PC-3 (cell line): Measurements from ENCODE around the gene MYBPC3. TPM values are rescaled to one million over a fixed set of nuclear protein-coding genes. Genes with fewer than 3 reads are reported as not detected.

ENCODE experiments used
- ATAC-seq: fragments of 200-7000 bp; cut with Tn5 transposase; 2 replicates; pipeline ENCODE4 v1.9.1; 2020; ENCODE audit warnings: mild to moderate bottlenecking, moderate library complexity
- Bru-seq: library from RNA; stranded (reverse); fragments of 400-500 nt; gene quantifications from one replicate; lab custom pipeline; 2021; lab: Mats Ljungman, UMichigan
- BruChase-seq, 2 experiments: library from RNA; stranded (reverse); fragments of 400-500 nt; gene quantifications; one replicate each; lab custom pipeline; 2021; lab: Mats Ljungman, UMichigan
- BruUV-seq: library from RNA; stranded (reverse); fragments of 400-500 nt; replicated peaks from 2 replicates; lab custom pipeline; 2021; lab: Mats Ljungman, UMichigan
- CTCF ChIA-PET: fragments of 300-600 bp; sonication (Branson Sonifier 250); formaldehyde crosslinking; loops from one replicate; lab custom pipeline; 2022; ENCODE audit warnings: antibody characterized with exemption; lab: Charles Lee
- POLR2A ChIA-PET: fragments of 300-600 bp; sonication (Branson Sonifier 250); formaldehyde crosslinking; loops from one replicate; lab custom pipeline; 2022; ENCODE audit warnings: antibody characterized with exemption; ENCODE audit not compliant: unreplicated experiment; lab: Charles Lee
- DNase-seq: peaks from one replicate; pipeline ENCODE4 v3.0.0-alpha.2; 2015
- H2AFZ ChIP-seq: fragments of 300-600 bp; sonication (generic); 2 replicates; pipeline ENCODE4 v1.6.0; 2016; ENCODE audit warnings: antibody characterized with exemption, low read length
- H3F3A ChIP-seq: fragments of 300-600 bp; sonication (generic); one replicate; pipeline ENCODE4 v1.6.0; 2017; ENCODE audit warnings: antibody characterized with exemption, low read length, control low read depth, mild to moderate bottlenecking; ENCODE audit not compliant: unreplicated experiment
- H3K27ac ChIP-seq: fragments of 300-600 bp; sonication (generic); 2 replicates; pipeline ENCODE4 v1.5.1; 2016; ENCODE audit warnings: mild to moderate bottlenecking, low read length
- H3K27me3 ChIP-seq: fragments of 300-600 bp; sonication (generic); 2 replicates; pipeline ENCODE4 v1.6.1; 2016; ENCODE audit warnings: low read length, mixed read lengths
- H3K36me3 ChIP-seq: fragments of 300-600 bp; sonication (generic); 2 replicates; pipeline ENCODE4 v1.6.1; 2016; ENCODE audit warnings: low read depth, mixed run types, low read length, mixed read lengths
- H3K4me1 ChIP-seq: fragments of 300-600 bp; sonication (generic); 2 replicates; pipeline ENCODE4 v1.5.1; 2016; ENCODE audit warnings: low read length; ENCODE audit not compliant: insufficient read depth
- H3K4me2 ChIP-seq: fragments of 300-600 bp; sonication (generic); 2 replicates; pipeline ENCODE4 v1.6.0; 2016; ENCODE audit warnings: low read length
- H3K4me3 ChIP-seq: fragments of 300-600 bp; sonication (generic); 2 replicates; pipeline ENCODE4 v1.5.1; 2016; ENCODE audit warnings: mild to moderate bottlenecking, low read length, mixed read lengths
- H3K79me2 ChIP-seq: fragments of 300-600 bp; sonication (generic); 2 replicates; pipeline ENCODE4 v1.6.1; 2017; ENCODE audit warnings: low read length, mixed read lengths
- H3K9ac ChIP-seq: fragments of 300-600 bp; sonication (generic); 2 replicates; pipeline ENCODE4 v1.6.0; 2016; ENCODE audit warnings: mild to moderate bottlenecking, low read length
- H3K9me2 ChIP-seq: fragments of 300-600 bp; sonication (generic); replicated peaks from 2 replicates; pipeline ENCODE4 v1.6.1; 2016; ENCODE audit warnings: mixed run types, low read length, mixed read lengths
- H3K9me3 ChIP-seq: fragments of 300-600 bp; sonication (generic); 2 replicates; pipeline ENCODE4 v1.6.1; 2016; ENCODE audit warnings: low read length, mixed read lengths
- H4K20me1 ChIP-seq: fragments of 300-600 bp; sonication (generic); 2 replicates; pipeline ENCODE4 v1.6.1; 2016; ENCODE audit warnings: low read length, mixed read lengths
- EZH2 ChIP-seq: fragments of 300-600 bp; sonication (generic); IDR thresholded peaks from one replicate; pipeline ENCODE4 v1.6.1; 2017; ENCODE audit warnings: antibody characterized with exemption, mild to moderate bottlenecking, low read length; ENCODE audit not compliant: unreplicated experiment
- EZH2phosphoT487 ChIP-seq: fragments of 300-600 bp; sonication (generic); IDR thresholded peaks from 2 replicates; pipeline ENCODE4 v1.6.1; 2018; ENCODE audit warnings: mild to moderate bottlenecking, antibody characterized with exemption, low read length, borderline replicate concordance
- intact Hi-C: fragments of 100-400 bp; cut with micrococcal nuclease; formaldehyde crosslinking; loops from 2 replicates; pipeline ENCODE4 v1.9.0; 2023
- long read RNA-seq: library from polyadenylated mRNA; unstranded; transcript quantifications from one replicate; pipeline ENCODE4 v2.0.0, GENCODE V29; 2021; ENCODE audit not compliant: unreplicated experiment
- total RNA-seq: library from RNA; depleted of rRNA; stranded (reverse); fragments of >200 nt; gene quantifications from 2 replicates; pipeline ENCODE4 v1.2.3, GENCODE V29; 2014; rRNA removed
- TF ChIP-seq, protein P1 (sequence below): fragments of 300-600 bp; sonication (generic); conservative IDR thresholded peaks from 2 replicates; pipeline ENCODE4 v1.5.1; 2017; ENCODE audit warnings: antibody characterized with exemption, low read depth, mild to moderate bottlenecking, low read length

Gene MYBPC3
- total RNA-seq (not detected in 2 replicates), Bru-seq, nascent RNA (not detected), BruChase-seq, experiment 1, labeled RNA remaining after a 6-hour chase (not detected), BruChase-seq, experiment 2, labeled RNA remaining after a 2-hour chase (not detected)
- long read RNA-seq = 0 reads

DNA sequence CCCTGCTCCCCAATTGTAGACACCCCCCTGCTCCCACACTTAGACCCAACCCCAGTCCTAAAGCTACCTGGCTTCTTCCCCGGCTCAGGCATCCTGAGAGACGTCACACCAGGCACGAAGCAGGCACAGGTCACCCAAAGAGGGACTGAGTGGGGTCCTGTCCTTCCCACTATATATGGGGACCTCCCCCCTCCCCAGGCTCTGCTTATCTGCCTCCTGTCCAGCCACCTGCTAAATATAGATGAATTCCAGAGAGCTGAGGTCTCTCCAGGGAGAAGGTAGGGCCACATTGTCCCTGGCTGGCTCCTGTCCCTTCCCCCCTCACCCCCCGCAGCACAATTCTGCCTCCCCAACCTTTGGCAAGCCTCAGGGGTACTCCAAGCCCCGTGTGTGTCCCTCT lies at the start of gene MYBPC3:
Gene MYBPC3 (minus strand): TSS at position 147 of the 400 bp plus-strand sequence. CDS start 55 bp downstream, at position 92.
- CTCF ChIA-PET = no interaction called here
- no peaks in the 10 kb centered on the region for H3K9me2 ChIP-seq
- no TSS peak for BruUV-seq

DNA sequence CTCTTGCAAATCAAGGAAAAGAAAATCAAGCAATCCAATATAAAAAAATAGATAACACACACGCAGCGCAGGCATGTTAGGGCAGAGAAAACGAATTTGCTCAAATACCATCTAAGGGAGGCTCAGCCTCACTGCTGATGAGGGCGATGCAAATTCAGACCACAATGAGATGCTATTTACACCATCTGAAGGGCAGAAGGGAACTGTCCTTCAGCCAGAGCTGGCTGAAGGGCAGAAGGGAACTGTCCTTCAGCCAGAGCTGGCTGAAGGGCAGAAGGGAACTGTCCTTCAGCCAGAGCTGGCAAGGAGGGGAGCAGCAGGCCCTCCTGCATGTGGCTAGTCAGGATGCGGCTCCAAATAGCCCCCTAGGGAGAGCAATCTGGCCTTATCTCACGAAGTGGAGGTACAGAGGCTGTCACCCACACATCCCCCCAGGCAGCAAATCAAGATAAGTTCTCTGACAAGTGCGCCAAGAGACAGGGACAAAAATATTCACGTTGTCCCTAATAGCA lies 48.3 kb upstream of the MYBPC3 start:
- ATAC-seq = peak; percentile 20; the same call in 1 of the 2 replicates
- Histone ChIP-seq H4K20me1 (no peaks in the 10 kb centered on the region), H3F3A (no peaks in the 10 kb centered on the region), H3K79me2 (no peaks in the 10 kb centered on the region), H3K36me3 (no peaks in the 10 kb centered on the region), H3K4me1 (no peaks in the 10 kb centered on the region), H3K9ac (no peak overlapping the region), H2AFZ (no peak overlapping the region), H3K27me3 (no peaks in the 10 kb centered on the region), H3K4me2 (no peak overlapping the region), H3K9me3 (no peaks in the 10 kb centered on the region), H3K27ac (no peak overlapping the region), H3K4me3 (no peak overlapping the region; the same call in 1 of the 2 replicates), H3K9me2 (no peaks in the 10 kb centered on the region)
- POLR2A ChIA-PET = no interaction called here
- intact Hi-C loops = no loop called here
- DNase-seq = no peak
- TF ChIP-seq, protein P1, sequence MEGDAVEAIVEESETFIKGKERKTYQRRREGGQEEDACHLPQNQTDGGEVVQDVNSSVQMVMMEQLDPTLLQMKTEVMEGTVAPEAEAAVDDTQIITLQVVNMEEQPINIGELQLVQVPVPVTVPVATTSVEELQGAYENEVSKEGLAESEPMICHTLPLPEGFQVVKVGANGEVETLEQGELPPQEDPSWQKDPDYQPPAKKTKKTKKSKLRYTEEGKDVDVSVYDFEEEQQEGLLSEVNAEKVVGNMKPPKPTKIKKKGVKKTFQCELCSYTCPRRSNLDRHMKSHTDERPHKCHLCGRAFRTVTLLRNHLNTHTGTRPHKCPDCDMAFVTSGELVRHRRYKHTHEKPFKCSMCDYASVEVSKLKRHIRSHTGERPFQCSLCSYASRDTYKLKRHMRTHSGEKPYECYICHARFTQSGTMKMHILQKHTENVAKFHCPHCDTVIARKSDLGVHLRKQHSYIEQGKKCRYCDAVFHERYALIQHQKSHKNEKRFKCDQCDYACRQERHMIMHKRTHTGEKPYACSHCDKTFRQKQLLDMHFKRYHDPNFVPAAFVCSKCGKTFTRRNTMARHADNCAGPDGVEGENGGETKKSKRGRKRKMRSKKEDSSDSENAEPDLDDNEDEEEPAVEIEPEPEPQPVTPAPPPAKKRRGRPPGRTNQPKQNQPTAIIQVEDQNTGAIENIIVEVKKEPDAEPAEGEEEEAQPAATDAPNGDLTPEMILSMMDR = no peak
- TF ChIP-seq EZH2phosphoT487 = no peak
- no peak for TF ChIP-seq EZH2
- CTCF ChIA-PET = interaction anchor here (0.5 kb wide), 1 partner anchor 54 kb away, joined by 5 read pairs; no protein-coding TSS in a partner anchor
- no TSS peak for BruUV-seq

More for the DNA sequence above, at the start of gene MYBPC3:
- no peak within 1 kb of the TSS for H3K27ac ChIP-seq
- DNase-seq (no peak), ATAC-seq (no peak)
- POLR2A ChIA-PET = no interaction called here
- H3K9ac ChIP-seq = no peak within 1 kb of the TSS
- no peaks in the 10 kb centered on the region for H3K79me2 ChIP-seq
- no peak within 1 kb of the TSS for H2AFZ ChIP-seq
- H3F3A ChIP-seq = no peaks in the 10 kb centered on the region
- TF ChIP-seq, protein P1 = no peak
- TF ChIP-seq EZH2 = no peak
- no peak for TF ChIP-seq EZH2phosphoT487
- no peaks in the 10 kb centered on the region for H3K4me1 ChIP-seq
- no peaks in the 10 kb centered on the region for H3K9me3 ChIP-seq
- intact Hi-C loops = no loop called here
- H3K4me2 ChIP-seq = no peak within 1 kb of the TSS
- no peaks in the 10 kb centered on the region for H3K27me3 ChIP-seq
- H4K20me1 ChIP-seq = no peaks in the 10 kb centered on the region
- no peaks in the 10 kb centered on the region for H3K36me3 ChIP-seq
- H3K4me3 ChIP-seq = no peak within 1 kb of the TSS
